Ovary (tissue), 3 donors: Measurements from ENCODE around the gene FOXP1.

Experiments used
- EP300 ChIP-seq: sonication (generic); formaldehyde crosslinking; IDR thresholded peaks from one replicate; pipeline ENCODE4 v1.6.1; 2017; ENCODE audit warnings: antibody characterized with exemption
- POLR2A ChIP-seq: fragments of 450-650 bp; IDR thresholded peaks from one replicate; pipeline ENCODE4 v1.6.1; 2017; ENCODE audit warnings: antibody characterized with exemption, mild to moderate bottlenecking, moderate library complexity
- TF ChIP-seq, protein P1 (sequence below), 3 donors: fragments of 450-650 bp in 2 of 3; fragments of 200-600 bp in 1 of 3; IDR thresholded peaks; one replicate each; pipeline versions ENCODE4 v1.5.1 to v1.8.0; 2016 to 2022; ENCODE audit warnings: antibody characterized with exemption in 3 of 3, mild to moderate bottlenecking in 1 of 3
- donor health status: DM: no; HTN: no; CAD: no.

GRCh38 chr3:71240034-71240433, 343.5 kb downstream of the FOXP1 start:
- TF ChIP-seq, protein P1, sequence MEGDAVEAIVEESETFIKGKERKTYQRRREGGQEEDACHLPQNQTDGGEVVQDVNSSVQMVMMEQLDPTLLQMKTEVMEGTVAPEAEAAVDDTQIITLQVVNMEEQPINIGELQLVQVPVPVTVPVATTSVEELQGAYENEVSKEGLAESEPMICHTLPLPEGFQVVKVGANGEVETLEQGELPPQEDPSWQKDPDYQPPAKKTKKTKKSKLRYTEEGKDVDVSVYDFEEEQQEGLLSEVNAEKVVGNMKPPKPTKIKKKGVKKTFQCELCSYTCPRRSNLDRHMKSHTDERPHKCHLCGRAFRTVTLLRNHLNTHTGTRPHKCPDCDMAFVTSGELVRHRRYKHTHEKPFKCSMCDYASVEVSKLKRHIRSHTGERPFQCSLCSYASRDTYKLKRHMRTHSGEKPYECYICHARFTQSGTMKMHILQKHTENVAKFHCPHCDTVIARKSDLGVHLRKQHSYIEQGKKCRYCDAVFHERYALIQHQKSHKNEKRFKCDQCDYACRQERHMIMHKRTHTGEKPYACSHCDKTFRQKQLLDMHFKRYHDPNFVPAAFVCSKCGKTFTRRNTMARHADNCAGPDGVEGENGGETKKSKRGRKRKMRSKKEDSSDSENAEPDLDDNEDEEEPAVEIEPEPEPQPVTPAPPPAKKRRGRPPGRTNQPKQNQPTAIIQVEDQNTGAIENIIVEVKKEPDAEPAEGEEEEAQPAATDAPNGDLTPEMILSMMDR (IDR thresholded peaks at IDR 0.05) = no peak
- TF ChIP-seq POLR2A = no peak
- no peak for TF ChIP-seq EP300
